Endothelial cell of coronary artery (primary cell): ENCODE measurements around the gene GOSR1. TPM values are rescaled to one million over a fixed set of nuclear protein-coding genes. Genes with fewer than 3 reads are reported as not detected.

Experiments used
- total RNA-seq: library from RNA; depleted of rRNA; stranded (reverse); fragments of >200 nt; gene quantifications from 2 replicates; pipeline ENCODE4 v1.2.3, GENCODE V29; 2014

The GOSR1 gene
- total RNA-seq: 20.7 and 27.6 TPM in 2 replicates

DNA sequence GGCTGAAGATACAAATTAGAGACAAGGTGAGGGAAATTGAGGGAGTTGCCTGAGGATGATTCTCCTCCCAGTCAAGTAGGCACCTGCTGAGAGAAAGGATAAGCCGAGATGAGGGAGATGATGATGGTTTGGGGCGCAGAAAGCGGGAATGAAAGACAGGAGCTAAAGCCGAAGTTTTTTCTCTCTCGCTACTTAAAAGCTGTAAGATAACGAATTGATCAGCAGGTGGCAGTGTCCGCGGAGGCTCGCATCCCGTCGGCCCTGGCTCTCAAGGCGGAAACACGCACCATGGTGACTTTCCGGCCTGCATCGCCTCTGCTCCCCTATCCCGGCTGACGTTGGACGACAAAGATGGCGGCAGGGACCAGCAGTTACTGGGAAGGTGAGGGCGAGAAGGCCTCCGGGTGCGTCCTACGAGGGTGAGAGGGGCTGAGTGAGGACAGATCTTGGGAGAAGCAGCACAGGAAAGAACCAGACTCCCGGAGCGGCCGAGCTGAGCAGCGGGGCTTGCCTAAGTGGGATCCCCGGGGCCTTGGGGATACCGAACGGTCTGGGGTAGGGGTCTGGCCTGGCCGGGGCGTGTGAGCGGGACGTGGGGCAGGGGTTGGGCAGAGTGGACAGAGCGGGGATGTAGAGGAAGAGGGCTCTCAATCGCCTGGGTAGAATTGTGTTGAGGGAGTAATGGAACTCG, at the start of gene GOSR1:
Gene GOSR1 (plus strand): TSS at position 326 of the 691 bp plus-strand sequence. CDS start 26 bp downstream, at position 352.

Other genes starting within 250 kb of the GOSR1 start
- gene SLC6A4, start 241.7 kb upstream of the GOSR1 start, total RNA-seq: under 0.01 TPM in 2 replicates
- gene BLMH, start 185.5 kb upstream of the GOSR1 start, total RNA-seq: 55.4 and 63.2 TPM in 2 replicates
- not detected in 2 replicates for gene TMIGD1, start 143.4 kb upstream of the GOSR1 start, total RNA-seq
- 106 and 181 TPM in 2 replicates for gene CPD, start 98.5 kb upstream of the GOSR1 start, total RNA-seq